Brain microvascular endothelial cell (primary cell): ENCODE measurements around the gene NRXN3.

Experiments
- DNase-seq: peaks from one replicate; pipeline ENCODE4 v3.0.0-alpha.2; 2020
- H3K27ac ChIP-seq: fragments of 250-450 bp; sonication (Bioruptor Pico); 2 replicates; pipeline ENCODE4 v1.5.1; 2020; ENCODE audit warnings: mild to moderate bottlenecking, moderate library complexity
- H3K27me3 ChIP-seq: fragments of 250-450 bp; sonication (Bioruptor Pico); replicated peaks from 2 replicates; pipeline ENCODE4 v1.5.1; 2020; ENCODE audit warnings: mild to moderate bottlenecking
- H3K36me3 ChIP-seq: fragments of 250-450 bp; sonication (Bioruptor Pico); replicated peaks from 2 replicates; pipeline ENCODE4 v1.5.1; 2020; ENCODE audit warnings: mild to moderate bottlenecking
- H3K4me3 ChIP-seq: 2 replicates; pipeline ENCODE4 v1.5.1; 2011; ENCODE audit warnings: low read depth, mild to moderate bottlenecking, control low read depth, low read length, moderate library complexity
- in situ Hi-C: cut with HindIII; loops from 2 replicates; pipeline ENCODE4 v1.10.0; 2017; ENCODE audit warnings: low sequenced_read_pairs, low pct_ligation_motif_present
- TF ChIP-seq, protein P1 (sequence below): IDR thresholded peaks from 2 replicates; pipeline ENCODE4 v1.5.1; 2011; ENCODE audit warnings: low read depth, mild to moderate bottlenecking, moderate library complexity, low read length, control low read depth, inconsistent platforms; ENCODE audit errors: missing control alignments

Gene NRXN3

DNA sequence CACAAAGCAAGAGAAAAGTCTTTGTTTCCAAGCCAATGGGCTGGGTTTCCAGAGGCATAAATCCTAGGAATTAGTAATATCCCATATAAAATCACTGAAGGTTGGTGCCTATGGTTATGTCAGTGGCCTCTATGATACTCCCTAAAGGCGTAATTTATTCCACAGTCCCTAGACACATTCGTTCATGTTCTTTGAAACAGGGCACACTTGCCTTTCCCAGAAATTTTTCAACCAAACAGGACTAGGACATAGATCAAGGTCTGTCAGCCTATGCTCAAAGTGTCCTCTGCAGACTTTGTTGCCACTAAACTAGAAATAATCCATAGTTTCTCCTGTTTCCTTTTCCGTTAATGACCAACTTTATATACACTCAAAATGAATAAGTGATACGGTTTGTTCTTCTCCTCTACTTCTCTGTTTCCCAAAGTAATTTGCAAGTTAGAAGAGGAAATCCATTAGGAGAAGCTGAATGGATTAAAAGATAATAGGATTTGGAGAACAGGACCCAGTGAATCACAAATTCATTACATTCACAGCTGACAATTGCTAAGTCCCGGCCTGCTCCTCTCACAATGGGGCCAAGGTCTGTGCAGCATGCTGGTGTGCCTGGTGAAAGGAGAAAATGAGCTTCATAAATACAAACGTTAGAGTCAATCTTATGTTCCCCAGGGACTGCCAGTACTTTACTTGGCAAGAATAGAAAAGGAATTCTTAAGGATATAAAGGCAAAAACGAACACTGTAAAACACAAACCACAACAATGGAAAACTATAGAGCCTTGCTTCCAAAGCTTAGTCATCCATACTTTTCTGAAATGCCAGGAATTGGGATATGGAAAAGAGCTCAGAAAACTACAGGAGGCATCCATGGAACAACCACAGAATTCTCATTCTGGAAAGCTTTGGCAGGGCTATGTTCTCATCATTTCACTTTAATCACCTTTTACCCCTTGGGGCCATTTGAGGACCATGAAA is 966.2 kb downstream of the NRXN3 start:
- H3K27ac ChIP-seq = no peak overlapping the region
- DNase-seq = no peak
- TF ChIP-seq, protein P1, sequence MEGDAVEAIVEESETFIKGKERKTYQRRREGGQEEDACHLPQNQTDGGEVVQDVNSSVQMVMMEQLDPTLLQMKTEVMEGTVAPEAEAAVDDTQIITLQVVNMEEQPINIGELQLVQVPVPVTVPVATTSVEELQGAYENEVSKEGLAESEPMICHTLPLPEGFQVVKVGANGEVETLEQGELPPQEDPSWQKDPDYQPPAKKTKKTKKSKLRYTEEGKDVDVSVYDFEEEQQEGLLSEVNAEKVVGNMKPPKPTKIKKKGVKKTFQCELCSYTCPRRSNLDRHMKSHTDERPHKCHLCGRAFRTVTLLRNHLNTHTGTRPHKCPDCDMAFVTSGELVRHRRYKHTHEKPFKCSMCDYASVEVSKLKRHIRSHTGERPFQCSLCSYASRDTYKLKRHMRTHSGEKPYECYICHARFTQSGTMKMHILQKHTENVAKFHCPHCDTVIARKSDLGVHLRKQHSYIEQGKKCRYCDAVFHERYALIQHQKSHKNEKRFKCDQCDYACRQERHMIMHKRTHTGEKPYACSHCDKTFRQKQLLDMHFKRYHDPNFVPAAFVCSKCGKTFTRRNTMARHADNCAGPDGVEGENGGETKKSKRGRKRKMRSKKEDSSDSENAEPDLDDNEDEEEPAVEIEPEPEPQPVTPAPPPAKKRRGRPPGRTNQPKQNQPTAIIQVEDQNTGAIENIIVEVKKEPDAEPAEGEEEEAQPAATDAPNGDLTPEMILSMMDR = no peak
- no peaks in the 10 kb centered on the region for H3K36me3 ChIP-seq
- no peaks in the 10 kb centered on the region for H3K27me3 ChIP-seq
- in situ Hi-C loops = no loop called here
- H3K4me3 ChIP-seq = no peak overlapping the region

DNA sequence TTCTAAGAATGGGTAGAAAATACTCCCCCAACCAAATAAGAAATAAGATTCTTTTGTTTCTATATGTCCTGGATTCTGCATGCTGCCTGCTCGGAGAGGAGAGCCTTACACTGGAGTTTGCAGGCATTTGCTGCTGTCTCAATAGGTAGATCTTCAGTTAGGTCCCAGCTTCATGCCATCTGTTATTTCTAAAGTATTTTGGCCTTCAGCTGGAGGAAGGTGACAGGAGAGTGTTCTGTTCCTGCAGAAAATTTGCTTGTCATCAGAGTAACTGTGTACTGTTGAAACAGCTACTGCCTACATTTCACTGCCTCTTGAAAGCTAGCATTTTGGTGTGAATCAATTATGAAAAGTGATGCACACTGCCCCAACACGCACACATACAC is 966.9 kb downstream of the NRXN3 start:
- TF ChIP-seq, protein P1 = no peak
- in situ Hi-C loops = no loop called here
- no peak overlapping the region for H3K27ac ChIP-seq
- H3K4me3 ChIP-seq = no peak overlapping the region
- H3K27me3 ChIP-seq = no peaks in the 10 kb centered on the region
- DNase-seq = no peak
- H3K36me3 ChIP-seq = no peaks in the 10 kb centered on the region

DNA sequence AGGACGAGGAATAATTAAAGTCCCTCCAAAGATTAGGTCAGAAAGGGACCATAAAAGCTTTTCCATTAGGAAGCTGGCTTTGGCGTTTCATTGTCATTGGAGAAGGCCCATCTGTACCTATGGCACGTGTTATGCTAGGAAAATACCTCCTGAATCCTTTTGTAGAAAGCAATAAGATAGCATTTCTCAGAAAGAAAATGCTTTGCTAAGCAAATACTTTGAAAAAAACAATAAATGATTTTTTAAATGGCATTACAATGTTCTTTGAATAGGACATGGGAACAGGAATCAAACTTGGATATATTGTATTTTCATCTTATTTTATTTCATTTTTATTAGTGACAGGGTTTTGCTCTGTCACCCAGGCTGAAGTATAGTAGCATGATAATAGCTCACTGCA is 967.7 kb downstream of the NRXN3 start:
- TF ChIP-seq, protein P1 = no peak
- no peaks in the 10 kb centered on the region for H3K36me3 ChIP-seq
- no peak overlapping the region for H3K27ac ChIP-seq
- no peak for DNase-seq
- in situ Hi-C loops = no loop called here
- H3K27me3 ChIP-seq = no peaks in the 10 kb centered on the region
- no peak overlapping the region for H3K4me3 ChIP-seq

DNA sequence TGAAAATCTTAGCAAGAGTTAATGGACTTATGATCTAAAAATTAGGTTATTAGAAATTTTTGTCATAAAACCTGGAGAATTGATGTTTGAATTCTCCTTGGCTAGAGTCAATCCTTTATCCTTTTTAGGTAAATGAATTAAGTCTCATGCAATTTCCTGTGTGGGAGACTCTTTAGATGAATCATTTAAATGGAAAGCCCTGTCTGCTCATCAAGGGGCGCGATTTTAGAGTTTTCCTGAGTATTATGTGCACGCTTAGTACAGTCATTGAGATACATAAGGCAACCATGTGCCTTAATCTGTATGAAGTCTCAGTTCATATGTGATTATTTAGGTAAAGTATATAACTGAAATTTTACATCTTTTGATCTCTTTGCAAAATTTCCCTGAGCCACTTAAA is 974.7 kb downstream of the NRXN3 start:
- H3K36me3 ChIP-seq = no peaks in the 10 kb centered on the region
- in situ Hi-C loops = no loop called here
- no peak for DNase-seq
- H3K27ac ChIP-seq = no peak overlapping the region
- TF ChIP-seq, protein P1 = no peak
- no peaks in the 10 kb centered on the region for H3K27me3 ChIP-seq
- H3K4me3 ChIP-seq = no peak overlapping the region

DNA sequence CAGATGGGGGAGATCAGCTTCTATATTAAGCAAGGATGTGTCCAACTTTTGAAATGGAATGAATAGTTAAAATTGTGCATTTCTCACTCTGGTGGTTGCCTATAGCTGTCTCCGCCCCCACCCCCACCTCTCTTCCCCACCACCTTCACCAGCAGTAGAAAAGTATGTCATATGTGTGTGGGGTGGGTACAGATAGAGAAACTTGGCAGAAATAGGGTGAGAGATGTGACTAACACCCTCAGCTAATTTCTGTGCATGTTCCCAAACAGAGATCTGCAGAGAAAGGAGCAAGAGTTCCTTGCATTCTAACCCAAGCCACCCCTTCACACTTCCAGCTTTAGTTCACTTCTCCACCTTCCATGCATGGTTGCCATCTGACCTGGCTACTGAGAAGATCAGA is 980.1 kb downstream of the NRXN3 start:
- Histone ChIP-seq H3K27ac (no peak overlapping the region), H3K4me3 (no peak overlapping the region), H3K27me3 (no peaks in the 10 kb centered on the region), H3K36me3 (no peaks in the 10 kb centered on the region)
- DNase-seq = no peak
- TF ChIP-seq, protein P1 = no peak
- in situ Hi-C loops = no loop called here
